Stimulated activated CD8-positive, alpha-beta memory T cell treated with anti-CD3 and anti-CD28 coated beads, Interleukin-7, amount 100 ng/mL, for 48 hours (primary cell): ENCODE results near the gene COG2.
"Not testable (repeated sequence)": the region's sequence is repeated elsewhere in the genome, so short reads cannot be mapped to it uniquely, and the experiment has no call there.

Experiments used
- DNase-seq, 2 donors: peaks; one replicate each; pipeline ENCODE4 v3.0.0-alpha.2; 2020; ENCODE audit warnings: low read depth in 1 of 2; ENCODE audit errors: extremely low read depth in 1 of 2

COG2 gene

GRCh38 chr1:230642263-230642959 lies at the start of gene COG2:
Gene COG2, plus strand, starts transcription at chr1:230642481. Its CDS starts 126 bp downstream, at chr1:230642607.
- peak; percentile 89 to 94 for DNase-seq

- no peak for DNase-seq
Measured at GRCh38 chr1:230592848-230593414, 49.4 kb upstream of the COG2 start.

GRCh38 chr1:230594214-230594773 lies 48.0 kb upstream of the COG2 start:
- no peak for DNase-seq

- no peak for DNase-seq
Measured at GRCh38 chr1:230595181-230595580, 47.1 kb upstream of the COG2 start.

- DNase-seq: no peak
Measured at GRCh38 chr1:230596306-230596705, 46.0 kb upstream of the COG2 start.

- DNase-seq: no peak
Measured at GRCh38 chr1:230598745-230599144, 43.5 kb upstream of the COG2 start.

GRCh38 chr1:230599926-230600656 lies 42.2 kb upstream of the COG2 start:
- no peak for DNase-seq

GRCh38 chr1:230600657-230601400 lies 41.5 kb upstream of the COG2 start:
- not testable (repeated sequence) for DNase-seq

GRCh38 chr1:230609208-230609607 lies 33.1 kb upstream of the COG2 start:
- no peak for DNase-seq

GRCh38 chr1:230610589-230610988 lies 31.7 kb upstream of the COG2 start:
- DNase-seq: no peak

GRCh38 chr1:230611128-230611877 lies 31.0 kb upstream of the COG2 start:
- DNase-seq: no peak

- DNase-seq: no peak
Measured at GRCh38 chr1:230611878-230612235, 30.4 kb upstream of the COG2 start.

- DNase-seq: no peak
Measured at GRCh38 chr1:230612651-230613050, 29.6 kb upstream of the COG2 start.

GRCh38 chr1:230614121-230614520 lies 28.2 kb upstream of the COG2 start:
- no peak for DNase-seq

GRCh38 chr1:230618537-230618936 lies 23.7 kb upstream of the COG2 start:
- DNase-seq: no peak

- DNase-seq: no peak
Measured at GRCh38 chr1:230620649-230621323, 21.5 kb upstream of the COG2 start.

GRCh38 chr1:230621324-230622030 lies 20.8 kb upstream of the COG2 start:
- DNase-seq: no peak

GRCh38 chr1:230622151-230622550 lies 20.1 kb upstream of the COG2 start:
- DNase-seq: no peak

GRCh38 chr1:230624097-230624713 lies 18.1 kb upstream of the COG2 start:
- DNase-seq: no peak
